Femur (tissue), 1 donor: ENCODE data around the gene KLF3.

ENCODE experiments used
- DNase-seq: peaks from one replicate; pipeline ENCODE4 v3.0.0-alpha.2; 2017

The KLF3 gene

GRCh38 chr4:38659346-38659745 lies 4.7 kb upstream of the KLF3 start:
- no peak for DNase-seq

GRCh38 chr4:38660838-38661237 lies 3.2 kb upstream of the KLF3 start:
- DNase-seq: no peak

- DNase-seq: no peak
These were observed 2.6 kb upstream of the KLF3 start for GRCh38 chr4:38661371-38661770.

GRCh38 chr4:38662522-38663089 lies 1.4 kb upstream of the KLF3 start:
- no peak for DNase-seq

- DNase-seq: peak; percentile 67
These were observed 754 bp upstream of the KLF3 start for GRCh38 chr4:38663090-38663800.

GRCh38 chr4:38664706-38665401 lies 855 bp downstream of the KLF3 start:
- DNase-seq: peak; percentile 86

DNA sequence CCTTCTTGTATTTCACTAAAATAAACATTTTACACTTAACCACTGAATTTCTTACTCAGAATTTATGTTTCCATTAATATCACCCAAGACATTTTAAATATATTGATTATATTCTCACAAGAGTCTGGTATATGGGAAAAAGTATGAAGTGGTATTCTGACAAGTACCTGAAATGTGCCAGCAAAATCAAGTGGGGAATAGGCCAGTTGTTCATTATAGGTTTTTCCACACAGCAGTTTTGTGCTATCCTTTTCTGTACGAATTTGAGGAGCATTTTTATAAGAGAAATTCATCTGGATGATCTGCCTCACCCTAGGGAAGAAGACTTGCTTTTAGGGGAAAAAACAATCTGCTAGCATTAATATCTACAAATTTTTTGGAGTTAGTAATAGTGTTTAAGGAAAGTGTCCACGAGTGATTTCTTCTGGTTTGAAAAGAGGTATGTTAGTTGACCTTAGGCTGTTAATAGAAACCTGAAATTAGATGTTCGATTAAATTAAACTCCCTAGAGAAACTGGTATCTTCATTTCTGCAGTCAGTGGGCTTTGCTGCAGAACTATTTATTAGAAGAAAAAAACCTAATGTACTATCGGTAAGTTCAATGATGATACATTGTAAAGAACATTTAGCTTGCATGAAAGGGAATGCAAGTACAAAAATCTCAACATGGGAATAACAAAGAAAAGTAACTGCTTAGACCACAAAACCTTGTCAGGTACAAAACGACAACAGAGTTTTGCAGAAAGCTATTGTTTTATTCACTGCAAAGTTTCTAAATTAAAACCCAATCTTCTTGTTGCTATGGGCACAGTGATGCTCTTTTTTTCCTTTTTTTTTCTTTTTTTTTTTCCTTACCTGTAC lies 1.8 kb downstream of the KLF3 start:
- DNase-seq: no peak

DNA sequence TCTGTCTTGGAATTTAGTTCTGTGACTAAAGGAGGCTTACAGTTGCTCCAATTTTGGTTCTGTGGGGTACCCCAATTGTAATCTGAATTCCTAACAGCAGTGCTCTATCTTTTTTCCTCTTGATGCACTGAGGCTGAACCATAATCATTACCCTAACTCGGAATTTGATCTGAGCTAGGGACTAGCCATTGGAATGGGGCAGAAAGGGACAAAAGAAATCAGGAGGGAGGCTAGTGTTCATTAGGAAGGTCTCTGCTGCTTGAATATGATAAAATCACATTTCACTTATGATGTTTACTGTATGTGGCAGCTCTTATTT lies 2.7 kb downstream of the KLF3 start:
- no peak for DNase-seq

GRCh38 chr4:38667085-38667893 lies 3.3 kb downstream of the KLF3 start:
- DNase-seq: peak; percentile 92

- no peak for DNase-seq
These were observed 4.4 kb downstream of the KLF3 start for GRCh38 chr4:38668203-38668971.

- DNase-seq: no peak
These were observed 5.2 kb downstream of the KLF3 start for GRCh38 chr4:38669208-38669607.

- DNase-seq: no peak
These were observed 6.3 kb downstream of the KLF3 start for GRCh38 chr4:38670109-38670901.

DNA sequence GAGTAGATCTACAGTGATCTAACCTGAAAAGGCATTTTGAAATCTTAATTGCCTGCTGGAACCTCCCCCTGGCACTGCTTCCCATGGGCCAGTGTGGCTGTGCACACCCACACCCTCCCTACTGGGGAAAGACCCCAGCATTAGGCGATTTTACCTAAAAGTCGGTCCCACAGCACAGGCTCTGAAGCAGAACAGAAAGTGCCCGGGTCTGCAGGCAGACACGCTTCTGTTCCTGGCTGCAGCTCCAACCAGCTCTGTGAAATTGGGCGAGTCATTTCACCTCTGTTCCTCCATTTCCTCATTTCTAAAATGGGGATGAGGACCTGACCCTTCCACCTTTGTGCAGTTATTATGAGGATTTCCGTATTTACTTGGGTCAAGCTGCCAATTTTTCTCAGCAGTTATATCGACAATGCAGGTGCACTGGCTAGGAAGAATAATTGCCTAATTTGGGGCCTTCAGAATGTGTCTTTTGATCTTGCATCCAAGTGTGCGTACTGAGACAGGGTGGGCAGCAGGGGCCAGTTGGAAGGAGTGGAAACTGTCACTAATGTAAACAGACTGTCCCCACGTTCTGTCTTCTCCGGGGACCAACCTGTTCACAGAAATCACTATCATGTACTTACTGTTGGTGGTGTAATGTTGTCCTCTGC lies 7.1 kb downstream of the KLF3 start:
- no peak for DNase-seq

DNA sequence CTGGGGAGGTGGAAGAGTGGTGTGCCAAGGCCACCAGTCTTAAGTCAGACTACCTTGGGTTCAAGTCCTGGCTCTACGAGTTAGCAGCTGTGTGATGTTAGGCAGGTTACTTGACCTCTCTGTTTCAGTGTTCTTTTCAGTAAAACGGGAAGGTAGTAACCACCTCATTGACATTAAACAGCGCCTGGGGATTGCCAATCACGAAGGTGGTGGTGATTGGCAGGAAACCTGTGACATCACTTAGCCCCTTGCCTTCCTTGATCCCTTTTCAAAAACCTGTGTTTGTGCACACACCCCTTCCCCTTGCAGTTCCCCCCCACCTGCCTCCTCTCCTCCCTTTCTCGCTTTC lies 7.6 kb downstream of the KLF3 start:
- no peak for DNase-seq

DNA sequence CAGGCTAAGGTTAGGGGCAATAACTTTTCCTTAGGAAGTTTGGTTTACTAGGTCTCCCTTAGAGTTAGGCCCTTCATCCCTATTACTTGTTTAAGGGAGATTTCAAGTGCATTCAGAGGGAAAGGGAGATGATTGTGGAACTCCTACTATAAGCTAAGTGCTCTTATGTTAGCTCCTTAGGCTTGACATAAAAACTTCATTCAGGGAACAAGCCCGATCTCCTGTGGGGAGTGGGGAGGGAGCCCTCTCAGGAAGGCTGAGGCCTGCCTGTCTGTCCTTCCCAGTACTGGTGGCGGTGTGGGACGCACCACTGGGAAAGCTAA lies 8.0 kb downstream of the KLF3 start:
- no peak for DNase-seq

GRCh38 chr4:38672397-38673129 lies 8.6 kb downstream of the KLF3 start:
- peak; percentile 35 for DNase-seq

- DNase-seq: peak; percentile 69
These were observed 9.4 kb downstream of the KLF3 start for GRCh38 chr4:38673130-38673978.

DNA sequence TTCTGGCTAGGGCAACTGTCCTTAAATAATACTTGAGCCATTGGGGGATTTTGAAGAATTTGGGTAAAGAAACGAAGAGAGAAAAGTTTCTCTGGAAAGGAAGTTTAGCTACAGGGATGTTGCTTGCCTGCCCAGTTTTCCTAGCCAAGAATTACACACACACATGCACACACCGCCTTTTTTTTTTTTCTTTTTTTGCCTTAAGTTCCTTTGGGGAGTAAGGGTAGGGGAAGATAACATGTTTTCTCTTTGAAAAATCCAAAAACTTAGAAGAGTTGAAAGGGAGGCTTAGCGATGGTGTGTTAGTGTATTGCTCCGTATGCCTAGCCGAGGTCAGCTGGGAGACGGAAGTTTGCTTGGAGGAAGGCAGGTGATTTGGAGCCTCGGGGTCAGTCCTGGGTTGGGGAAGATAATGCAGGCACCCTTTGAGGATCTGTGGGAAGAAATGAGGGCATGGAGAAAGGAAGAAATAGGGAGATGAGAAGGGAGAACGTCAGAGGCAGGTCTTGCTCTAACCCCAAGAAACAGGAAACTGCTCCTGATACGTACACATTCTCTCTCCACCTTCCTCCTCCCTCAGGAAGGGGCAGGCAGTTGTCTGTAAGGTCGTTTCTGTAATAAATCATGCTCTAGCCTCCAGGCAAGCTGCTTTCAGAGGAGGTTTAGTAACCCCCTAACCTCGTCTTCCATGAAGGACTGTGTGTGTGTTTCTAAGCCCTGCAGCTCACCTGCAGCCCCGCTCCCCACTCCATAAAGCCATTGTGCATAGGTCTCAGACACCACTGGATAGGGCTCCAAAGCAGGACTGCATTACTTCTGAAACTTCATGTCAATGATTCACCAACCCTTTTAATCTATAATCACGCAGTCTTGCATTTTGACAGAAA lies 10.5 kb downstream of the KLF3 start:
- peak; percentile 40 for DNase-seq
